D721Med (cell line): ENCODE data around the gene MAP4K4.

Experiments
- DNase-seq: peaks from one replicate; pipeline ENCODE4 v3.0.0; 2011; ENCODE audit warnings: low spot score; ENCODE audit not compliant: insufficient read length
- FAIRE-seq: peaks from 2 replicates; lab custom pipeline; 2011; peaks lifted over from hg19 to GRCh38; lab: Jason Lieb, UNC
- TF ChIP-seq, protein P1 (sequence below): IDR thresholded peaks from 2 replicates; pipeline ENCODE4 v1.5.1; 2012; ENCODE audit warnings: mild to moderate bottlenecking, control low read depth; ENCODE audit not compliant: insufficient read depth; ENCODE audit errors: missing control alignments

MAP4K4 gene

DNA sequence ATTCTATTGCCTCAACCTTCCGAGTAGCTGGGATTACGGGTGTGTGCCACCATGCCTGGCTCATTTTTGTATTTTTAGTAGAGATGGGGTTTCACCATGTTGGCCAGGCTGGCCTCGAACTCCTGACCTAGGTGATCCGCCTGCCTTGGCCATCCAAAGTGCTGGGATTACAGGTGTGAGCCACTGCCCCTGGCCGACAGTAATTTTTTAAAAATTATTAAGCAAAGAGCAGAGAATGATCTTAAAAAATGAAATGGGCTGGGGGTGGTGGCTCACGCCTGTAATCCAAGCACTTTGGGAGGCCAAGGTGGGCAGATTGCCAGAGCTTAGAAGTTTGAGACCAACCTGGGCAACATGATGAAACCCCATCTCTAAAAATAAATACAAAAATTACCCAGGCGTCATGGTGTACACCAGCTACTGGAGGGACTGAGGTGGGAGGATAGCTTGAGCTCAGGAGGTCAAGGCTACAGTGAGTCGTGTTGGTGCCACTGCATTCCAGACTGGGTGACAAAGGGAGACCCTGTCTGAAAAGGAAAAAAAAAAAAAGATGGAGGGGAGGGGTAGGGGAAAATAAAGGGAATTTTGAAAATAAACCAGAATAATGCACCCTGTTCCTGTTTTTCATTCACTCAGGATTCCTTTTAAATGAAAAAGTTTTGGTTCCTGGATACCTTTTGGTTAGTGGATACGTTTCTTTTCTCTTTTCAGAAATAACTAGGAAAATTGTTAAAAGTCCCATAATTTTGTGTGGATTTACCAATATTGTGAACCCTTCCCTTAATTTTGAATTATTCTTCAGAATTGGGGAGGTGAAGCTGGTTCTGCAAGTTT, 33.9 kb downstream of the MAP4K4 start:
- TF ChIP-seq, protein P1, sequence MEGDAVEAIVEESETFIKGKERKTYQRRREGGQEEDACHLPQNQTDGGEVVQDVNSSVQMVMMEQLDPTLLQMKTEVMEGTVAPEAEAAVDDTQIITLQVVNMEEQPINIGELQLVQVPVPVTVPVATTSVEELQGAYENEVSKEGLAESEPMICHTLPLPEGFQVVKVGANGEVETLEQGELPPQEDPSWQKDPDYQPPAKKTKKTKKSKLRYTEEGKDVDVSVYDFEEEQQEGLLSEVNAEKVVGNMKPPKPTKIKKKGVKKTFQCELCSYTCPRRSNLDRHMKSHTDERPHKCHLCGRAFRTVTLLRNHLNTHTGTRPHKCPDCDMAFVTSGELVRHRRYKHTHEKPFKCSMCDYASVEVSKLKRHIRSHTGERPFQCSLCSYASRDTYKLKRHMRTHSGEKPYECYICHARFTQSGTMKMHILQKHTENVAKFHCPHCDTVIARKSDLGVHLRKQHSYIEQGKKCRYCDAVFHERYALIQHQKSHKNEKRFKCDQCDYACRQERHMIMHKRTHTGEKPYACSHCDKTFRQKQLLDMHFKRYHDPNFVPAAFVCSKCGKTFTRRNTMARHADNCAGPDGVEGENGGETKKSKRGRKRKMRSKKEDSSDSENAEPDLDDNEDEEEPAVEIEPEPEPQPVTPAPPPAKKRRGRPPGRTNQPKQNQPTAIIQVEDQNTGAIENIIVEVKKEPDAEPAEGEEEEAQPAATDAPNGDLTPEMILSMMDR = no peak
- no peak for FAIRE-seq
- DNase-seq = no peak

DNA sequence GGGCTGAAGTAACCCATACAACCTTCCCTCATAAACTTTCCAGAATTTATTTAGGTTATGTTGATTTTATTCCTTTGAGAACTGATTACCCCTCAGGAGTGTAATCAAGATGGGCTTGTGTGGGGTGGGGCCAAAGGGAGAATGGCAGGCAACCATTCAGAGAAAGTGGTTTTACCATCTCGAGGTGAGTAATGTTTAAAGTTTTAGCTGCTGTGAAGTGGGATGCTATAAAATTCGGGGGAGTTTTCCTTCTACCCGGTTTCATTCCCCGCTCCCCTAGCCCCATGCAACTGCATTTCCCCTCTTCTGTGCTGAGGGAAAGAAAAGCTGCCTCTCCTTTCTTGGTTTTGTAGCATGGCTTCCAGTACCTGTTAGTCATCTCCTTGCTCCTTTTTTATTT, 34.7 kb downstream of the MAP4K4 start:
- TF ChIP-seq, protein P1 = no peak
- DNase-seq = no peak
- no peak for FAIRE-seq

DNA sequence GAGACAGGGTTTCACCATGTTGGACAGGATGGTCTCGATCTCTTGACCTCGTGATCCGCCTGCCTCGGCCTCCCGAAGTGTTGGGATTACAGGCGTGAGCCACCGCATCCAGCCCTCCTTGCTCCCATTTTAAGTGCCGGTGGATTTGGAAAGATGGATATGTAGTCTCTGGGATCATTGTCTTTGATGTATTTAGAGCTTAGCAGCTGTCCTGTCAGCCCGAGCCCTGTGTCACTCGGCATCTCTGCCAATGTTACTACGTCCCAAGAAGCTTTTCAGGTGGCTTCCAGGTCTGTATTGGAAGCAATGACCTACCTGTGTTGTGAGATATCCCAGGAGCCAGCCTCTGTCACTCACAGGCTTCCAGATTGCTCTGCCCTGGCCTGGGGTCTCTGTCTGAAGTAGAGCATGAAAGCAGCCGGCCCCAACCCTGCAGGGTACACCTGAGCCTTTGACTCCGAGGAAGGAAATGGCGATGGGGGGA, 35.3 kb downstream of the MAP4K4 start:
- FAIRE-seq (no peak), DNase-seq (no peak)
- TF ChIP-seq, protein P1 = no peak

DNA sequence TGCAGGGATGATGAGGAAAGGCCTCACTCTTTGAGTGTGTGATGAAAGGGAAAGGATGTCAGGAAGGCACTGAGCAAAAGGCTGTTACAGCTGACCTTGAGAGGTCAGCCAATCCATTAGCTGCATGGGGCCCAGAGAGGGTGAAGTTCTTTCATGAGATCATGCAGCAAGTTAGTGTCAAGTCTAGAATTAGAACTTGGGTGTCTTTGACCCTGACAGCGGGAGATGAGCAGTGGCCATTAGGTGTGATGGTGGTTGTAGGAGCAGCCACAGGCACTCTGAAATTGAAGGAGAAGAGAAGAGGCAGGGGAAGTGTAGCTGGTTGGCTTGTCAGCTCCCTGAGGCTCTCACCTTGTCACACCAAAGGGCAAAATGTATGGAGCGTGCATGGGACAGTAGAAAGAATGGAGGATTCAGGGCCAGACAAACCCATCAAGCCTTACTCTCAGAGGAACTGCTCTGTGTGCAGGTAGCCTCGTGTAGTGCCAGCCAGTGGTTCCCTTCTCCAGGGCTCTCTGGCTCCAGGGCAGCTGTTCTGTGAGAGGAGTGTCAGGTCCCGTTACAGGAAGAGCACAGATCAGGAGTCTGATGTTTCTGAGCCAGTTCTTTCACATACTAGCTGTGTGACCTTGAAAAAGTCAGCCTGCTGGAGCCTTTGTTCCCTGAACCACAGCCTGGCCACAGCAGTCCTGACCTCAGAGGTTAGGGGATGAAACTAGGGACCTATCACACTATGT, 35.9 kb downstream of the MAP4K4 start:
- FAIRE-seq (no peak), DNase-seq (no peak)
- TF ChIP-seq, protein P1 = no peak

DNA sequence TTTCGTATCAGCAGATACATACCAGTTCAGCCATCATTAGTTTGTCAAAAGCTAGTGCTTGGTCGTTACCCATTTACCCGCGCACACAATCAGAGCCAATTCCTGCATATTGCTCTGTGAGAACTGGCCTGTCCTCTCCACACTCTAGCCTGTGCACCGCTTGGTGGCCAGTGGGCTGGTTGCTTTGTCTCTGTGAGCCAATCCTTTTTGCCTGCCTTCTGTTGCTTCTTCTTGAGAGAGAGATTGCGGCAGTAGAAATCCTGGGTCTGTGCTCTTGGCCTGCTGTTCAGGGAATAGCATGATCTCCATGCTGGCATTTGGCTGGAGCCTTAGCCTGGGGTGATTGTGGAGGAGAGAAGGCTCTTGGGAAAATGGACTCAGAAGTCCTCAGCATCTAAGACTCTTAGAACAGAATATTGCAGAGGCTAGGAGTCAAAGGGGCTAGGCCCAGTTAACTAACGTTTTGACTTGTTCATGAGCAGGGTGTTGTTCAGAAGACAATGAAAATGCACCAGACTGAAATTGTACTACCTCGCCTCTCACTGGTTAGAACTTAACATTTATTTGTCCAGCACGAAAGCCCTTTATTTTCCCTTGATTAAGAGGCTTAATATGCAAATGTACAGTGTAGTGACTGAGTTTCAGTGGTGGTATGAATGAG, 37.1 kb downstream of the MAP4K4 start:
- FAIRE-seq (no peak), DNase-seq (no peak)
- TF ChIP-seq, protein P1 = no peak

DNA sequence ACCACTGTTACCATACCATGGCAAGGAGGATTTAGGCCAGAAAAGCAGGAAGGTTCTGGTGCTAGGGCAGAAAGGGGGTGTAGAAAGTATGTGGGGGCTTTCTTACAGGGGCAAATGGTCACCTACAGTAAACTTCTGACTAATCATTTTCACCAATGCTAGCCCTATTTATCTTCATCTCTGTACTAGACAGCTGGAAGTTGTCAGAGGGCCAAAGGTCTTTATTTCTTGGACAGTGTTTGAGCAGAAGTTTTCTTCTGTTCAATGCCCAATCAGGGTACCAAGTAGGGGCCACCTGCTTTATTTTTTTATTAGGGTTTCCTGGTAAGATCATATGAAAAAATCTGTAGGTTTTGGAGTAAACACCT, 37.6 kb downstream of the MAP4K4 start:
- DNase-seq (no peak), FAIRE-seq (no peak)

More for the DNA sequence above, 37.6 kb downstream of the MAP4K4 start:
- TF ChIP-seq, protein P1 = no peak
